Stimulated activated CD4-positive, alpha-beta T cell treated with anti-CD3 and anti-CD28 coated beads, Interleukin-2, amount 100 ng/mL, for 48 hours (primary cell): ENCODE results near the gene USP7.
"Not testable (repeated sequence)": the region's sequence is repeated elsewhere in the genome, so short reads cannot be mapped to it uniquely, and the experiment has no call there.

Experiments used
- DNase-seq, 2 donors: peaks; one replicate each; pipeline ENCODE4 v3.0.0-alpha.2; 2020

USP7 gene

GRCh38 chr16:8923199-8923598 is 40.5 kb downstream of the USP7 start:
- no peak for DNase-seq

GRCh38 chr16:8921347-8921984 is 42.2 kb downstream of the USP7 start:
- DNase-seq, result no peak

GRCh38 chr16:8920645-8921346 is 42.9 kb downstream of the USP7 start:
- no peak for DNase-seq

GRCh38 chr16:8919934-8920462 is 43.7 kb downstream of the USP7 start:
- DNase-seq, result no peak

GRCh38 chr16:8919089-8919933 is 44.4 kb downstream of the USP7 start:
- DNase-seq, result no peak

GRCh38 chr16:8917336-8917735 is 46.4 kb downstream of the USP7 start:
- not testable (repeated sequence) for DNase-seq

- no peak for DNase-seq
Measured at GRCh38 chr16:8916541-8917225, 47.0 kb downstream of the USP7 start.

- DNase-seq, result no peak
Measured at GRCh38 chr16:8915722-8916301, 47.9 kb downstream of the USP7 start.

- DNase-seq, result no peak
Measured at GRCh38 chr16:8914098-8914497, 49.6 kb downstream of the USP7 start.

- no peak for DNase-seq
Measured at GRCh38 chr16:8912793-8913192, 50.9 kb downstream of the USP7 start.

- DNase-seq, result no peak
Measured at GRCh38 chr16:8910811-8911210, 52.9 kb downstream of the USP7 start.

- DNase-seq, result no peak
Measured at GRCh38 chr16:8908810-8909468, 54.8 kb downstream of the USP7 start.

GRCh38 chr16:8907096-8907495 is 56.6 kb downstream of the USP7 start:
- no peak for DNase-seq

- no peak for DNase-seq
Measured at GRCh38 chr16:8905795-8906591, 57.7 kb downstream of the USP7 start.

GRCh38 chr16:8905168-8905762 is 58.4 kb downstream of the USP7 start:
- no peak for DNase-seq

GRCh38 chr16:8904018-8904430 is 59.7 kb downstream of the USP7 start:
- DNase-seq, result no peak

GRCh38 chr16:8903004-8903403 is 60.7 kb downstream of the USP7 start:
- DNase-seq, result no peak

GRCh38 chr16:8901320-8901861 is 62.3 kb downstream of the USP7 start:
- DNase-seq, result no peak

- DNase-seq, result no peak
Measured at GRCh38 chr16:8900343-8900742, 63.4 kb downstream of the USP7 start.

- DNase-seq, result no peak
Measured at GRCh38 chr16:8899709-8900317, 63.9 kb downstream of the USP7 start.
